Measurements from ENCODE around the gene ZDHHC18.
"Not testable (repeated sequence)": the region's sequence is repeated elsewhere in the genome, so short reads cannot be mapped to it uniquely, and the experiment has no call there.

ZDHHC18 gene

GRCh38 chr1:26831059-26831458 is 4.6 kb downstream of the ZDHHC18 start:
- TF ChIP-seq CTCF (IDR thresholded peaks at IDR 0.05; ENCODE audit: control insufficient read depth, insufficient read depth, low read depth, low read length, missing control alignments), result no peak
- no peak for DNase-seq (ENCODE audit: low read depth)
- no peak overlapping the region for H3K4me3 ChIP-seq (ENCODE audit: control insufficient read depth, low read depth, low read length)

DNA sequence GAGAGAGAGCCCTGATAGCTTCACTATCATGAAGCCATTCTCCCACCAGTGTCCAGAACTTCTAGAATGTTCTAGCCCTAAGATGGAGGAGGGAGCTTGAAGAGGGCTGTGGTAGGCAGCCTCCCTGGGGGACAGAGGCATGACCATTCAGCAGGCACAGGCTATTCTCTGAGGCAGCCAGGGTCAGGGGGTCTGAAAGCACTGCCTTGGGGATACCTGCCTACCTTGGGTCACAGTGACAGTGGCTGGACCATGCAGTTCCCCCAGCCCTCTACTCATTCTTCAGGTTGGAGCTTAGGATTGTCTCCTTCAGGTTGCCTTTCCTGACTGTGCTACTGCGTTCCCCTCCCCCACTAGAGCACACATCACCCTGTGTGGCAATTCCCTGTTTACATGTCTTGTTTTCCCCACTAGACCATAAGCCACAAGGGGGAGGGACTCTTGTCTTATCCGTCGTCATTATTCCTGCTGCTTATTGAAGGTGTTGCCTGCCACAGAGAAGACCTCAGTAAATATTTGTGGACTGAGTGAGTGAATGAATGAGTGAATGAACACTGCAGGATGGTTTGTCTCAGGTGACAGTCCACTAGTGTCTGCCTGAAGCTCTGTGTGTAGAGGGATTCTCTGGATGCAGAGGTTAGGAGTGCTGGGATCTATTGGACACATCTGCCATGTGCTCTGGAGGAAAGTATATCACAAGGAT is 5.2 kb downstream of the ZDHHC18 start:
- H3K4me3 ChIP-seq (ENCODE audit: control insufficient read depth, low read depth, low read length), result no peak overlapping the region
- no peak for DNase-seq (ENCODE audit: low read depth)
- TF ChIP-seq CTCF (IDR thresholded peaks at IDR 0.05; ENCODE audit: control insufficient read depth, insufficient read depth, low read depth, low read length, missing control alignments), result no peak

GRCh38 chr1:26832249-26832960 is 5.9 kb downstream of the ZDHHC18 start:
- H3K4me3 ChIP-seq (ENCODE audit: control insufficient read depth, low read depth, low read length), result no peak overlapping the region
- no peak for TF ChIP-seq CTCF (IDR thresholded peaks at IDR 0.05; ENCODE audit: control insufficient read depth, insufficient read depth, low read depth, low read length, missing control alignments)
- no peak for DNase-seq (ENCODE audit: low read depth)

- no peak overlapping the region for H3K4me3 ChIP-seq (ENCODE audit: control insufficient read depth, low read depth, low read length)
- no peak for TF ChIP-seq CTCF (IDR thresholded peaks at IDR 0.05; ENCODE audit: control insufficient read depth, insufficient read depth, low read depth, low read length, missing control alignments)
- no peak for DNase-seq (ENCODE audit: low read depth)
Measured at GRCh38 chr1:26833432-26834405, 7.2 kb downstream of the ZDHHC18 start.

DNA sequence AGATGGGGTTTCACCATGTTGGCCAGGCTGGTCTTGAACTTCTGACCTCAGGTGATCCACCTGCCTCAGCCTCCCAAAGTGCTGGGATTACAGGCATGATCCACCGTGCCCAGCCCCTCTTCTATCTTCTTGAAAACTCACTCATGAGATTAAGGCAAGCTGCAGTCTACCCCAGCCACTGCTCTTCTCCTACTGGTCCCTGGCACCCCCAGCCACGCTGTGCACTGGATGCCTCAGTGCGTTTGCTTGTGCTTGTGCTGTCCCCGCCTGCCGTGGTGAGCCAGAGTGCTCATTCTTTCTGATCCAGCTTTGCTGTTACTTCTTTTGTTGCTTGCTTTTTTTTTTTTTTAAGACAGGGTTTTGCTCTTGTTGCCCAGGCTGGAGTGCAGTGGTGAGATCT is 11.2 kb downstream of the ZDHHC18 start:
- not testable (repeated sequence) for H3K4me3 ChIP-seq (ENCODE audit: control insufficient read depth, low read depth, low read length); DNase-seq (ENCODE audit: low read depth)

DNA sequence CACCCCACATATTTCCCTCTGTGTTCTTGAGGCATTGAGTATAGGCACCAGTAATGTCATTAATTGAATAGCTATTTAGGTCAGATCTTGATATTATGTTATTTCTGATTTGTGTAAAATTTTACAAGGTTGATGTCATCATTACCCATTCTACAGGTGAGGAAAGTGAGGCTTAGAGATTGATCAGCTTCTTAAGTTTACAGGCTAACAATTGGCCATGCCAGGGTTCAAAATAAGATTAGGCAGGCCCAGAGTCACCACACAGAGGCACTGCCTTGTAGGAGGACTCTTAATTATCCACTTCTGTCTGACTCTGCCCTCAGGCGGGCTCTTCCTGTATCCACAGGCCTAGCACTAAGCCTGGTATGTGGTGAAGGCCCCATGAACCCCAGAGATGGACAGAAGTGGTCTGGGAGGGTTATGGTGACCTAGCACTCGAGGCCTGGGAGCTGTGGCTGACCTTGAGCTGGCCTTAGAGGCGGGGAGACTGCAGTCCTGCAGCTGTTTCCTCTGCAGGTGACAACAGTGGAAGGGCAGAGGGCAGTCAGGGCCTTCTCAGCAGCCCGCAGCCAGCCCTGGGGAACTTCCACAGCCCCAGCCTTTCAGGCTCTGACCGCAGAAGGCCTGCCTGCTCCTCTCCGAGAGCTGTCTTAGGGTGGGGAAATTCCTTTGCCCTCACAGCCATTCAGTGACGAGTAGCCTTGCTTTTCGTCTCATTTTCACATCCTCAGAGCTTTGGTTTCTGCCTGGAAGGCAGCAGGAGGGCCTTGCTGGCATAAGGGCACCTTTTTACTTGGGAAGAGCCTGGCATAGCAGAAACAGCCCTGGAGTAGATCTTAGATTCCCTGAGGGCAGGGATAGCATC is 12.2 kb downstream of the ZDHHC18 start:
- TF ChIP-seq CTCF (IDR thresholded peaks at IDR 0.05; ENCODE audit: control insufficient read depth, insufficient read depth, low read depth, low read length, missing control alignments), result no peak
- DNase-seq (ENCODE audit: low read depth), result no peak
- H3K4me3 ChIP-seq (ENCODE audit: control insufficient read depth, low read depth, low read length), result no peak overlapping the region
